ENCODE data around the gene STK25.

The STK25 gene

GRCh38 chr2:241539616-241540374 is 31.4 kb upstream of the STK25 start:
- no peak for DNase-seq (ENCODE audit: insufficient read length, low spot score)
- TF ChIP-seq CTCF (IDR thresholded peaks at IDR 0.05; ENCODE audit: insufficient read depth, missing control alignments), result no peak
- FAIRE-seq, result no peak

- FAIRE-seq (no peak), DNase-seq (ENCODE audit: insufficient read length, low spot score) (no peak)
- no peak for TF ChIP-seq CTCF (IDR thresholded peaks at IDR 0.05; ENCODE audit: insufficient read depth, missing control alignments)
These were observed 30.6 kb upstream of the STK25 start for GRCh38 chr2:241538838-241539615.

- FAIRE-seq (no peak), DNase-seq (ENCODE audit: insufficient read length, low spot score) (no peak)
- TF ChIP-seq CTCF (IDR thresholded peaks at IDR 0.05; ENCODE audit: insufficient read depth, missing control alignments), result no peak
These were observed 27.7 kb upstream of the STK25 start for GRCh38 chr2:241535871-241536655.

- TF ChIP-seq CTCF (IDR thresholded peaks at IDR 0.05; ENCODE audit: insufficient read depth, missing control alignments), result no peak
- no peak for FAIRE-seq
- no peak for DNase-seq (ENCODE audit: insufficient read length, low spot score)
These were observed 26.5 kb upstream of the STK25 start for GRCh38 chr2:241534701-241535375.

- no peak for DNase-seq (ENCODE audit: insufficient read length, low spot score)
- no peak for TF ChIP-seq CTCF (IDR thresholded peaks at IDR 0.05; ENCODE audit: insufficient read depth, missing control alignments)
- FAIRE-seq, result no peak
These were observed 25.9 kb upstream of the STK25 start for GRCh38 chr2:241534293-241534692.

GRCh38 chr2:241532733-241533601 is 24.6 kb upstream of the STK25 start:
- DNase-seq (ENCODE audit: insufficient read length, low spot score) (no peak), FAIRE-seq (no peak)
- TF ChIP-seq CTCF (IDR thresholded peaks at IDR 0.05; ENCODE audit: insufficient read depth, missing control alignments), result no peak

Measured in D721Med (cell line).